Parathyroid adenoma (tissue), 2 donors: Measurements from ENCODE around the gene PHLDB1.
A peak's percentile ranks its signal among the peaks of the same experiment; 100 is the strongest.

Experiments used
- H2AFZ ChIP-seq: fragments of 300-600 bp; sonication (generic); one replicate; pipeline ENCODE4 v1.7.0; 2017; ENCODE audit warnings: antibody characterized with exemption, mild to moderate bottlenecking
- H3K27ac ChIP-seq: fragments of 300-600 bp; sonication (generic); one replicate; pipeline ENCODE4 v1.7.0; 2017
- H3K27me3 ChIP-seq: fragments of 300-600 bp; sonication (generic); one replicate; pipeline ENCODE4 v1.7.0; 2017; ENCODE audit warnings: low read length; ENCODE audit not compliant: control insufficient read depth, insufficient read depth
- H3K36me3 ChIP-seq: fragments of 300-600 bp; sonication (generic); one replicate; pipeline ENCODE4 v1.7.0; 2017; ENCODE audit warnings: low read length; ENCODE audit not compliant: control insufficient read depth, insufficient read depth
- H3K4me1 ChIP-seq: fragments of 300-600 bp; sonication (generic); one replicate; pipeline ENCODE4 v1.7.0; 2017; ENCODE audit warnings: control low read depth
- H3K4me2 ChIP-seq: fragments of 300-600 bp; sonication (generic); one replicate; pipeline ENCODE4 v1.7.0; 2017; ENCODE audit warnings: low read length
- H3K4me3 ChIP-seq: fragments of 300-600 bp; sonication (generic); one replicate; pipeline ENCODE4 v1.7.0; 2017; ENCODE audit warnings: low read depth, low read length
- H3K79me2 ChIP-seq: fragments of 300-600 bp; sonication (generic); one replicate; pipeline ENCODE4 v1.7.0; 2017; ENCODE audit warnings: control low read depth
- H3K9ac ChIP-seq: fragments of 300-600 bp; sonication (generic); one replicate; pipeline ENCODE4 v1.7.0; 2017; ENCODE audit warnings: mild to moderate bottlenecking
- H3K9me3 ChIP-seq: fragments of 300-600 bp; sonication (generic); one replicate; pipeline ENCODE4 v1.7.0; 2017; ENCODE audit warnings: low read length; ENCODE audit not compliant: control insufficient read depth
- TF ChIP-seq, protein P1 (sequence below): fragments of 300-600 bp; sonication (generic); IDR thresholded peaks from one replicate; pipeline ENCODE4 v1.7.0; 2017; ENCODE audit warnings: antibody characterized with exemption, mild to moderate bottlenecking
- donor health status: primary hyperparathyroidism.

The PHLDB1 gene

GRCh38 chr11:118618991-118619375, 11.6 kb downstream of the PHLDB1 start:
- Histone ChIP-seq H2AFZ (no peak overlapping the region), H3K4me3 (no peak overlapping the region), H3K27me3 (no peaks in the 10 kb centered on the region), H3K36me3 (no peaks in the 10 kb centered on the region), H3K9ac (no peak overlapping the region), H3K79me2 (no peaks in the 10 kb centered on the region), H3K27ac (peak overlapping the region; percentile 69), H3K9me3 (no peaks in the 10 kb centered on the region), H3K4me1 (peaks cover 11% of the 10 kb centered on the region), H3K4me2 (no peak overlapping the region)
- TF ChIP-seq, protein P1, sequence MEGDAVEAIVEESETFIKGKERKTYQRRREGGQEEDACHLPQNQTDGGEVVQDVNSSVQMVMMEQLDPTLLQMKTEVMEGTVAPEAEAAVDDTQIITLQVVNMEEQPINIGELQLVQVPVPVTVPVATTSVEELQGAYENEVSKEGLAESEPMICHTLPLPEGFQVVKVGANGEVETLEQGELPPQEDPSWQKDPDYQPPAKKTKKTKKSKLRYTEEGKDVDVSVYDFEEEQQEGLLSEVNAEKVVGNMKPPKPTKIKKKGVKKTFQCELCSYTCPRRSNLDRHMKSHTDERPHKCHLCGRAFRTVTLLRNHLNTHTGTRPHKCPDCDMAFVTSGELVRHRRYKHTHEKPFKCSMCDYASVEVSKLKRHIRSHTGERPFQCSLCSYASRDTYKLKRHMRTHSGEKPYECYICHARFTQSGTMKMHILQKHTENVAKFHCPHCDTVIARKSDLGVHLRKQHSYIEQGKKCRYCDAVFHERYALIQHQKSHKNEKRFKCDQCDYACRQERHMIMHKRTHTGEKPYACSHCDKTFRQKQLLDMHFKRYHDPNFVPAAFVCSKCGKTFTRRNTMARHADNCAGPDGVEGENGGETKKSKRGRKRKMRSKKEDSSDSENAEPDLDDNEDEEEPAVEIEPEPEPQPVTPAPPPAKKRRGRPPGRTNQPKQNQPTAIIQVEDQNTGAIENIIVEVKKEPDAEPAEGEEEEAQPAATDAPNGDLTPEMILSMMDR = no peak

DNA sequence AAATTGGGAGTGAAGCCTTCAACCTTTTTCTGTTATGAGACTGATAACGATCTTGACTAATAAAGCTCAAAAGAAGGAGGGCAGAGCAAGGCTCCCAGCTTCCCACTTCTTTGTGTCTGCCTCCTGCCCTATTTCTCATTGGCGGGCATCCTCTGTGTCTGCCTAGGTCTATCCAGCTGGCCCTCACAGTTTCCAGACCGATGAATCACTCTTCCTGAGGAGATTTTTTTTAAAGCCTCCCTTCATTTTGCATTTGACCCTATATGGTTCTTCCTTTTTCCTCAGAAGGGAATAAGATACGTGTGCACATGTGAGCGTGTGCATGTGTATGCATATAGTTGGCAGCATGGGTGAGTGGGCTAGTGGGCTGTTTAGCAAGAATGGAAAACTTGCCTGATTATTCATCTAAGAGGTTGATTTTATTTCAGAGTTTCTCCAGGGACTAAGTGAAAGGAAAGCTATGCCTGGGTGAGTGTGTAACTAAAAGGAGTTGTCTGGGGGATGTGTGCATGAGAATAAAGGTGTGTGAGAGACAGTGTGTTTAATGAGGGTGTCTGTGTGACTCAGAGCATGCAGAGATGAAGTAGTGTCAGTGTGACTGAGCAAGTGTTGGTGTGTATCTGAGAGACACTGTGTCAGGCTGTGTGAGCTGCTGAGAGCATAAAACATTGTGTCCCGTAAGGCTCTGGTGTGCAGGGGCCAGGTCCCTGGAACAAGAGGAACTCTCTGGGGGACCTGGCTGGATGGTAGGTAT, 12.2 kb downstream of the PHLDB1 start:
- no peaks in the 10 kb centered on the region for H3K27me3 ChIP-seq
- TF ChIP-seq, protein P1 = no peak
- no peak overlapping the region for H3K4me2 ChIP-seq
- peak overlapping the region; percentile 69 for H3K27ac ChIP-seq
- no peaks in the 10 kb centered on the region for H3K36me3 ChIP-seq
- no peaks in the 10 kb centered on the region for H3K79me2 ChIP-seq
- no peak overlapping the region for H3K4me3 ChIP-seq
- no peak overlapping the region for H2AFZ ChIP-seq
- no peaks in the 10 kb centered on the region for H3K9me3 ChIP-seq
- H3K4me1 ChIP-seq = peaks cover 11% of the 10 kb centered on the region
- no peak overlapping the region for H3K9ac ChIP-seq

- no peak overlapping the region for H3K9ac ChIP-seq
- H3K27me3 ChIP-seq = no peaks in the 10 kb centered on the region
- peaks cover 11% of the 10 kb centered on the region for H3K4me1 ChIP-seq
- H3K36me3 ChIP-seq = no peaks in the 10 kb centered on the region
- peak overlapping the region; percentile 55 for H3K27ac ChIP-seq
- H3K9me3 ChIP-seq = no peaks in the 10 kb centered on the region
- H3K79me2 ChIP-seq = no peaks in the 10 kb centered on the region
- H2AFZ ChIP-seq = peak overlapping the region; percentile 83
- TF ChIP-seq, protein P1 = no peak
- peak overlapping the region; percentile 71 for H3K4me2 ChIP-seq
- peak overlapping the region; percentile 37 for H3K4me3 ChIP-seq
Measured at GRCh38 chr11:118620529-118621070, 13.2 kb downstream of the PHLDB1 start.

GRCh38 chr11:118621071-118621783, 13.8 kb downstream of the PHLDB1 start:
- Histone ChIP-seq H3K4me1 (peaks cover 11% of the 10 kb centered on the region), H2AFZ (peak overlapping the region; percentile 83), H3K9me3 (no peaks in the 10 kb centered on the region), H3K4me2 (peak overlapping the region; percentile 71), H3K9ac (no peak overlapping the region), H3K36me3 (no peaks in the 10 kb centered on the region), H3K27me3 (no peaks in the 10 kb centered on the region), H3K4me3 (peak overlapping the region; percentile 37), H3K79me2 (no peaks in the 10 kb centered on the region), H3K27ac (peak overlapping the region; percentile 55)
- TF ChIP-seq, protein P1 = no peak
